Measurements from ENCODE around the gene SET. TPM values are rescaled to one million over a fixed set of nuclear protein-coding genes. Genes with fewer than 3 reads are reported as not detected.
"Not testable (repeated sequence)": the region's sequence is repeated elsewhere in the genome, so short reads cannot be mapped to it uniquely, and the experiment has no call there.

The SET gene, protein sequence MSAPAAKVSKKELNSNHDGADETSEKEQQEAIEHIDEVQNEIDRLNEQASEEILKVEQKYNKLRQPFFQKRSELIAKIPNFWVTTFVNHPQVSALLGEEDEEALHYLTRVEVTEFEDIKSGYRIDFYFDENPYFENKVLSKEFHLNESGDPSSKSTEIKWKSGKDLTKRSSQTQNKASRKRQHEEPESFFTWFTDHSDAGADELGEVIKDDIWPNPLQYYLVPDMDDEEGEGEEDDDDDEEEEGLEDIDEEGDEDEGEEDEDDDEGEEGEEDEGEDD
- 476 and 595 TPM in 2 replicates for total RNA-seq (2014; rRNA removed; shearing (Covaris generic); ENCODE audit: low replicate concordance)

DNA sequence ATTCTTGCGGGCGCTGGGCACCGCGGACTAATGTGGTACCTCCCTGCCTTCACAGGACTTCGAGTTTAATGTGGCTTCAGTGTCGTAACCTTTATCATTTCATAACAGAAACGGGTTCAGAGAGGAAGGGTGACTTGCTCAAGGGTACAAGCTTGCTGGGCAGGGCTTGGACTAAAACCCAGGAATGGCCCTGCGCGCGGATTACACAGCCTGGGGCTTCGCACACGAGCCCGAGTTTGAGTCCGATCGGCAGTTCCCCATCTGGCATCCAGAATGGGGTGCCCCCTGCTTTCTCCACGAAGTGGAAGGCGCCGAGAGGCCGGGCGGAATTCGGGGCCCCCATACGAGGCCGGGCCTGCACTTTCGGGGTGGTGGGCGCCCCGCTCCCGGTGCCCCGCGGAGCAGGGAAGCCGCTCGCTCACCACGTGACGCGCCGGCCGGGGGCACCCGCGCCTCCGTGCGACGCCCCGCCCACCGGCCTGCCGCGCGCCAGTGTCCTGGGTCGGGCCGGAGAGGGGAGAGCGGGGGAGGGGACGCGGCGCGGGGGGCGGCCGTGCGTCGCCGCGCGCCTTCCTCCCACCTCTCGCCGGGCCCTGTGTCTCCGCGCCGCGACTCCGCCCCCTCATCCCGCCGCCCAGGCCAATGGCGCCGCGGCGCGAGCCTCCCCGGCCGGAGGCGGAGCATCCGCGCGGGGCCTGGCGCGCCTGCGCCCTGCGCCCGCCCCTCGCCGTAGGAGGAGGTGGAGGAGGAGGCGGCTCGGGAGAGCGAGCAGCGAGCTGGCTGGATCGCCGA lies at the start of gene SET:
Gene SET, plus strand, starts transcription at position 722 of the 792 bp plus-strand sequence. CDS start 361 bp downstream, outside the sequence.
- DNase-seq (ENCODE audit: low read depth) = peak; percentile 95
- in situ Hi-C loops (cut with HindIII; ENCODE audit: low pct_unique_long_range_greater_than_20kb, low sequenced_read_pairs) = no loop called here

DNA sequence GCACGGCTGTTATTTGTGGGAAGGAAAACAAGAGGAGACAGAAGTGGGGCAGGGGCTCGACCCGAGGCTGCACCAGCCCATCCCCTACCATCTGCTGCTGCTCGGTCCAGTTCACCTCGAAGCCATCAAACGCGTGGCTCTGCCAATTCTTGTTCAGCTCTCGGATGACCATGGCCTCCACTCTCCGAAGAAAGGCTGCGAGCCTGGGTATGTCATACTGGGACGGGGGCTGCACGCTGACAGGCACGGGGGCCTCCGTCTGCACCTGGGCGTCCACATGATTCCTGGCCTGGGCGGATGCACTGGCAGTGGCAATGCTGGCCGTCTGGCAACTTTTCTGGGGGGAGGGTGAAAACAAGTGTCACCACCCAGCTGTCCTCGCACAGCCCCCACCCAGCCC lies 48.4 kb upstream of the SET start:
- in situ Hi-C loops (cut with HindIII; ENCODE audit: low pct_unique_long_range_greater_than_20kb, low sequenced_read_pairs) = no loop called here
- DNase-seq (ENCODE audit: low read depth) = no peak

DNA sequence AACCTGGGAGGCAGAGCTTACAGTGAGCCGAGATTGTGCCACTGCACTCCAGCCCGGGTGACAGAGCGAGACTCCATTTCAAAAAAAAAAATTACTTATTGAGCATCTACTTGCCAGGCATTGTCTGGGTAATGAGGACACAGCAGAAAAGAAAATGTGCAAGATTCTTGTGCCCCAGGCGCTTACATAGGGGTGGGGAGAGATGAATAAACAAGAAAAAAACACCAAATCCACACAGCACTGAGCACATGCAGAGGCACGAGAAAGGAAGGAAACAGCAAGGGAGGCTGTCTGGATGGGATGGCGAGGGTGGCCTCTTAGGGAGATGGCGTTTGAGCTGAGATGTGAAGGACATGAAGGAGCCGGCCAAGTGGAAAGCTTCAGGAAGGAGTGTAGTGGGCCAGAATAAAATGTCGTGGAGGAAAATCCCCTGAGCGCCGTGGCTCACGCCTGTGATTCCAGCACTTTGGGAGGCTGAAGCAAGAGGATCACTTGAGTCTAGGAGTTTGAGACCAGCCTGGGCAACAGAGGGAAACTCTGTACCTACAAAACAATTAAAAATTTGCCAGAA lies 46.3 kb upstream of the SET start:
- no peak for DNase-seq (ENCODE audit: low read depth)
- in situ Hi-C loops (cut with HindIII; ENCODE audit: low pct_unique_long_range_greater_than_20kb, low sequenced_read_pairs) = no loop called here

DNA sequence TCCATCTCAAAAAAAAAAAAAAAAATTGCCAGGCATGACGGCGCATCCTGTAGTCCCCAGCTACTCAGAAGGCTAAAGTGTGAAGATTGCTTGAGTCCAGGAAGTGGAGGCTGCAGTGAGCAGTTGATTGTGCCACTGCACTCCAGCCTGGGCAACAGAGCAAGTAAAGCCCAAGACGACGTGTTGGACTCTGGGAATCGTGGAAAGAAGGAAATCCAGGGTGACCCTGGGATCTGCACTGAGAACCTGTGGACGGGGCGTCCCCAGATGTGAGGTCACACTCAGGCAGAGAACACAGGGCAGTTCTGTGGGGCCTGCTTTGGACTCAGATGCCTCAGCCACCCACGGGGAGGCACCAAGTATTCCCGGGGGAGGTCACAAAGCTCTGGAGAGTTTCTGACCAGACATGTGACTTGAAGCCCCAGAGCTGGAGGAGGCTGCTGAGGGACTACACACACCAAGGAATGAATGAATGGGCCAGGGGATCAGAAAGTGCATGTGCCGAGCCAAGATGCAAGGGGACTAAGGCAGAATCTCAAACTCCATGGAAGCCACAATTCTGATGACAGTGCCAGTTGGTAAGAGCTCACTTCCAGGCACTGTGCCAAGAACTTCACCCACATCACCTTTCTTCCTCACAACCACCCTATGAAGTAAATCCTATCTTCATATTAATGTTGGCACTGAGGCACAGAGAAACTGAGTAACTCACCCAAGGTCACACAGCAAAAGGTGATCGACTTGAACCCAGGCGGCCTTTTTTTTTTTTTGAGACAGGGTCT lies 45.3 kb upstream of the SET start:
- DNase-seq (ENCODE audit: low read depth) = no peak
- in situ Hi-C loops (cut with HindIII; ENCODE audit: low pct_unique_long_range_greater_than_20kb, low sequenced_read_pairs) = no loop called here

DNA sequence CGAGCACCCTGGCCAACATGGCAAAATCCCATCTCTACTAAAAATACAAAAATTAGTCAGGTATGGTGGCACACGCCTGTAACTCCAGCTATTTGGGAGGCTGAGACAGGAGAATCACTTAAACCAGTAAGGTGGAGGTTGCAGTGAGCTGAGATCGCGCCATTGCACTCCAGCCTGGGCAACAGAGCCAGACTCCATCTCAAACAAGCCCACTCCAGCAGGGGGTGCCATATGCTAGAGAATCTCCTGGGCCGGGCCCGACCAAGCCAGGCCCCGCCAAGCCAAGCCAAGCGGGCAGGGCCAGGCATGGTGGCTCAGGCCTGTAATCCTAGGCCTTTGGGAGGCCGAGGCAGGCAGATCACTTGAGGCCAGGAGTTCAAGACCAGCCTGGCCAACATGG lies 40.8 kb upstream of the SET start:
- in situ Hi-C loops (cut with HindIII; ENCODE audit: low pct_unique_long_range_greater_than_20kb, low sequenced_read_pairs); DNase-seq (ENCODE audit: low read depth): not testable (repeated sequence)

DNA sequence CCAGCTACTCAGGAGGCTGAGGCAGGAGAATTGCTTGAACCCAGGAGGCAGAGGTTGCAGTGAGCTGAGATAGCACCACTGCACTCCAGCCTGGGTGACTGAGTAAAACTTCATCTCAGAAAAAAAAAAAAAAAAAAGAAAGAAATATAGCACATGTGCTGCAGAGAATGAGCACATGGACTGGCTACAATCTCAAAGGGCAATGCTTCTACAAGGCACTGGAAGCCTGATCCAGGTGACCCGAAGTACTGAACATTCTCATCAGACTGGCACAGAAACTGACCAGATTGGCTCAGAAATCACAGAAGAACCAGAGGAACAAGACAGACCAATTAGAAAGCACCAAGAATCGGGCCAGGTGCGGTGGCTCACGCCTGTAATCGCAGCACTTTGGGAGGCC lies 37.2 kb upstream of the SET start:
- DNase-seq (ENCODE audit: low read depth) = no peak
- in situ Hi-C loops (cut with HindIII; ENCODE audit: low pct_unique_long_range_greater_than_20kb, low sequenced_read_pairs) = no loop called here

DNA sequence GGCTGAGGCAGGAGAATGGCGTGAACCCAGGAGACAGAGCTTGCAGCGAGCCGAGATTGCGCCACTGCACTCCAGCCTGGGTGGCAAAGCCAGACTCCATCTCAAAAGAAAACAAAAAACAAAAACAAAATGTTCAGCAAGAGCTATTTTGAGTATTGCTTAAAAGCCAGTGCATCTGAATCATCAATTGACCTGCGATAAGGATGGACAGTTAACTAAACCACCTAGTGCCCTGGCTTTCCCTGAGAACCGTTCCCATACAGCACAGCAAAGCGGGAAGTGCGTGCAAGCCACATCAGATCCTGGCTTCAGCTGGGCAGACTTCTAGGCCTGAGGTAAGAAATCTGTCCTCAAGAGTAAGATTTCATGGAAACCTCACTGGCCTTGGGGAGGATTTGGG lies 35.1 kb upstream of the SET start:
- DNase-seq (ENCODE audit: low read depth) = no peak
- in situ Hi-C loops (cut with HindIII; ENCODE audit: low pct_unique_long_range_greater_than_20kb, low sequenced_read_pairs) = no loop called here

DNA sequence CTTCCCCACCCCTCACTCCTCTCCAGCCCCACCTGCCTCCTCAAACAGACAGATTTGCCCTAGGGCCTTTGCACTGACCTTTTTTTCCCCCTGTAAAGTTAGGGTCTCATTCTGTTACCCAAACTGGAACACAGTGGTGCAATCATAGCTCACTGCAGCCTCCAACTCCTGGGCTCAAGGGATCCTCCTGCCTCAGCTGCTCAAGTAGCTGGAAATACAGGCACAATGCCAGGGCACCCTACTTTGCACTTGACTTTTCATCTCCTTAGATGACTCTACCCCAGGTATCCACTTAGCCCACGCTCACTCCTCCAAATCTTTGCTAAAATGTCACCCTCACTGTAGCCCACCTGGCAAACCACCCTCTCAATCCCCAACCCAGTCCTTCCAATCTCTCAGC lies 34.5 kb upstream of the SET start:
- in situ Hi-C loops (cut with HindIII; ENCODE audit: low pct_unique_long_range_greater_than_20kb, low sequenced_read_pairs) = no loop called here
- no peak for DNase-seq (ENCODE audit: low read depth)

DNA sequence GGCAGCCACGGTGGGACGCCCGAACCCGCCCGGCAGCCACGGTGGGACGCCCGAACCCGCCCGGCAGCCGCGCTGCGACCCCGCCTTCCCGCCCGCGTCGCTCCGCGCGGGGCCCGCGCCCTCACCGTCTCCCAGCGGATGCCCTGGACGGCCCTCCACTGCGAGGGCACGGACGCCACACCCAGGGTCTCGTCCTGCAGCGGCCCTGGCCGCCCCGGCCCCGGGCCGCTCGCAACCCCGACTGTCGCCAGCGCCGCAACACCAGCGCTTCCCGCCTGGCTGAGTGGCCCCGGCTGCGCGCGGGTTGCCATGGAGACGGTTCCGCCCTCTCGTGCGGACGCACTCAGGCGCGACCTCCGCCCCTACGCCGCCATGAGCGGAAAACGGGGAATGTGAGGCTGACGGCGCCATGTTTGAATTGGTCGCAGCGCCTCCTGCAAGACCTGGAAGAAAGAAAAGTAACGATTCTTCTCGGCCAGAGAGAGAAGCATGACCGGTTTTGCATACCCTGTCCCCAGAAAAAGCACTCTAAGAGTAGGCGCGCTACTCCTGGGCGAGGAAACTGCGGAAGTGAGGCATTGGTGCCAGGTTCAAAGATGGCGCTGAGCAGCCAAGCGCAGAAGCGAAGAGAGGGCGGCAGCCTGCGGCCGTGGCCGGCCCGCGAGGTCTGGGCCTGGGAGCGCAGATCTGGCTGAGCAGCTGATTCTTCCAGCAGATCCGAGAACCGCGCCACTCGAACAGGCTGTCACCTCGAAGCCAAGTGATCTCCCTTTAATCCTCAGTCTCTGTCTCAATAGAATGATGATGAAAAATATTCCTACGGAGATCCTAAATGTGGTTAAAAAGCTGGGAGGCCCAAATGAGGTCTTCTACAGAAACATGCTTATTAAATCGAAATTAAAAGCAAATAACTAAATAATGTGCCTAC lies 32.3 kb upstream of the SET start, which contains the start of gene DYNC2I2:
Gene DYNC2I2, minus strand, starts transcription at position 432 of the 928 bp plus-strand sequence. Its CDS starts 121 bp downstream, at position 311.
- DNase-seq (ENCODE audit: low read depth) = peak; percentile 85
- in situ Hi-C loops (cut with HindIII; ENCODE audit: low pct_unique_long_range_greater_than_20kb, low sequenced_read_pairs) = no loop called here

DNA sequence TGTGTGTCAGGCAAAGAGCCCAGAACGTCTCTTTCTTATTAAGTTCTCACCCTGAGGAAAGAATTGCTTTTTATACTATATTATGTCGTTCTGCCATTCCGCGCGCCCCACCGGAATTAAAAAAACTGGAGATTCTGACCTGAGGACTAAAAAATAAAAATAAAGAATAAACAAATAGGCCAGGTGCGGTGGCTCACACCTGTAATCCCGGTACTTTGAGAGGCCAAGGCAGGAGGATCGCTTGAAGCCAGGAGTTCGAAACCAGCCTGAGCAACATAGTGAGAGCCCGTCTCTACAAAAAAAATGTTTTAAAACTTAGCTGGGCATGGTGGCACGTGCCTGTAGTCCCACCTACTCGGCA lies 31.7 kb upstream of the SET start:
- in situ Hi-C loops (cut with HindIII; ENCODE audit: low pct_unique_long_range_greater_than_20kb, low sequenced_read_pairs) = no loop called here

DNA sequence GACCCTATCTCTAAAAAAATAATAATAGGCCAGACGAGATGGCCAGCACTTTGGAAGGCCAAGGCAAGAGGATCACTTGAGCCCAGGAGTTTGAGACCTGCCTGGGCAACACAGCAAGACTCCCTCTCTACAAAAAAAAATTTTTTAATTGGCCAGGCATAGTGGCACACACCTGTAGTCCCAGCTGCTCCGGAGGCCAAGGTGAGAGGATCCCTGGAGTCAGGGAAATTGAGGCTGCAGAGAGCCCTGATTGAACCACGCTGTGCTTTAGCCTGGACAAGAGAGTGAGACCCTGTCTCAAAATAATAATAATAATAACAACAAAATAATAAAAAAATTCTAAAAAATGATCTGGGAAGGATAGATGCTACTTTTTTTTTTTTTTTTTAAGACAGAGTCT lies 31.2 kb upstream of the SET start:
- in situ Hi-C loops (cut with HindIII; ENCODE audit: low pct_unique_long_range_greater_than_20kb, low sequenced_read_pairs) = no loop called here
- no peak for DNase-seq (ENCODE audit: low read depth)

More for the DNA sequence above, 31.7 kb upstream of the SET start:
- DNase-seq (ENCODE audit: low read depth) = no peak

DNA sequence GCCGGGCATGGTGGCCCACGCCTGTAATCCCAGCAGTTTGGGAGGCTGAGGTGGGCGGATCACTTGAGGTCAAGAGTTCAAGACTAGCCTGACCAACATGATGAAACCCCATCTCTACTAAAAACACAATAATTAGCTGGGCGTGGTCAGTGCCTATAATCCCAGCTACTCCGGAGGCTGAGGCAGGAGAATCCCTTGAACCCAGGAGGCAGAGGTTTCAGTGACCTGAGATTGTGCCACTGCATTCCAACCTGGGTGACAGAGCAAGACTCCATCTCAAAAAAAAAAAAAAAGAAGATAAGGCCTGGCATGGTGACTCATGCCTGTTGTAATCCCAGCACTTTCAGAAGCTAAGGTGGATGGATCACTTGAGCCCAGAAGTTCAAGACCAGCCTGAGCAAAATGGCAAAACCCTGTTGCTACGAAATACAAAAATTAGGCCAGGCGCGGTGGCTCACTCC lies 22.5 kb upstream of the SET start:
- DNase-seq (ENCODE audit: low read depth); in situ Hi-C loops (cut with HindIII; ENCODE audit: low pct_unique_long_range_greater_than_20kb, low sequenced_read_pairs): not testable (repeated sequence)

DNA sequence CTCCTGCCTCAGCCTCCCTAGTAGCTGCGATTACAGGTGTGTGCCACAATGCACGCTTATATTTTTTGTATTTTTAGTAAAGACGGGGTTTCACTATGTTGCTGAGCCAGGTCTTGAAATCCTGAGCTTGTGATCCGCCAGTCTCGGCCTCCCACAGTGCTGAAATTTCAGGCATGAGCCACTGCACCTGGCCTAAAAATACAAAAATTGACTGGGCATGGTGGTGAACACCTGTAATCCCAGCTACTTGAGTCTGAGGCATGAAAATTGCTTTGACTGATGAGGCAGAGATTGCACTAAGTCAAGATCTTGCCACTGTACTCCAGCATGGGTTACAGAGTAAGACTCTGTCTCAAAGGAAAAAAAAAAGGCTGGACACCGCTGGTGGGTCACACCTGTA lies 19.2 kb upstream of the SET start:
- DNase-seq (ENCODE audit: low read depth) = no peak
- in situ Hi-C loops (cut with HindIII; ENCODE audit: low pct_unique_long_range_greater_than_20kb, low sequenced_read_pairs) = no loop called here

DNA sequence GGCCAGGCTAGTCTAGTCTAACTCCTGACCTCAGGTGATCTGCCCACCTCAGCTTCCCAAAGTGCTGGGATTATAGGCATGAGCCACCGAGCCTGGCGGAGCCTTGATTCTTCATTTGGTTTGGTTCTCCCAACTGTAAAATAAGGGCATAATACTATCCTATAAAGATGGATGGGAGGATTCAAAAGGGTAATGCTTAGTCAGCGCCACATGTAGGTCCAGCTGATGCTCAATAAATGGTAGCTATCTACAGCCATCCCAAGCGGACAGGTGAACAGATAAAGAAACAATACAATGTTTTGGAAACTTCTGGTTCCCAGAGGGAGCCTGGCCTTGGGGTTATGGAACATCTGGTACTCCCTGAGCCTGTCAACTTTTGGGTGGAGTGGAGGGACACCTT lies 13.6 kb upstream of the SET start:
- in situ Hi-C loops (cut with HindIII; ENCODE audit: low pct_unique_long_range_greater_than_20kb, low sequenced_read_pairs) = no loop called here
- DNase-seq (ENCODE audit: low read depth) = no peak

DNA sequence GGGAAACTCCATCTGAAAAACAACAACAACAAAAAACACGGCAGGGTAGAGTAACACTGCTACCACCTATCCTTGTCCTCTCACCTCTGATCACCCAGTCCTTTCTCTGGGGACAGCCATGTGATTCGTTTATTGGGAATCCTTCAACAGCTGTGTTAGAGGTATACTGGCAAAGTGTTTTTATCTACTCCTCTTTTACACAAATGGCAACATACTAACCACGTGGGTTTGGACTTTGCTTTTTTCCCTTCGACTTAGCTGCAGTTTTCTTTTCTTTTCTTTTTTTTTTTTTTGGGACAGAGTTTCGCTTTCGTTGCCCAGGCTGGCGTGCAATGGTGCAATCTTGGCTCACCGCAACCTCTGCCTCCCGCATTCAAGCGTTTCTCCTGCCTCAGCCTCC lies 11.2 kb upstream of the SET start:
- in situ Hi-C loops (cut with HindIII; ENCODE audit: low pct_unique_long_range_greater_than_20kb, low sequenced_read_pairs) = no loop called here
- no peak for DNase-seq (ENCODE audit: low read depth)

DNA sequence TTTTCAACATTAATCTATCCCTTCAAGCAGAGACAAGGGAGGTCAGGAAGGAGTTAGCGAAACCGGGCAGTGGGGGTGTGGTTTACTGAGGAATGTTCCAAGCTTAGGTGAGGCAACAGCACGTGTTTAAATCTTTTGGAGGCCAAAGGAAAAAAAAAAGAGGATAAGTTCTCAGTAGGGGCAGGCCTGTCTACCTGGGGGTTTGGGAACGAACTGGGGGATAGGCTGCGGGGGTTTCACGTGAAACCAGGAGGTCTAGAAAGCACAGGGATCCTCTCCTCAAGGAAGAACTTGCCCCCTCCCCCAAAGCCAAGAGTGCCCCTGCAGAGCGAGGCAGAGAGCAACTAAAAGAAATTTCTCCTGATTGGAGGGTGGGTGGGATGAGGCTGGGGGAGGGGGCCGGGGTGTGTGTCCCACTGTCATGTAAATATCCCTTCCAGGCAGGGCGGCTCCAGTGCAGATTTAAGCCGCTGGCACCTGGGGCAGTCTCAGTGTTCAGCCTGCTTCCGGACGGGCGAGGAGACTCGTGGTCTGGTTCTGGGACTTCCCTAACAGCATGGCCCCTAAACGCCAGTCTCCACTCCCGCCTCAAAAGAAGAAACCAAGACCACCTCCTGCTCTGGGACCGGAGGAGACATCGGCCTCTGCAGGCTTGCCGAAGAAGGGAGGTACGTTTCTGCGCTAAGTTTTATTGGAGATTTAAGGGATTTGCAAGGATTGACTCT lies 5.5 kb upstream of the SET start:
- DNase-seq (ENCODE audit: low read depth) = peak; percentile 67
- in situ Hi-C loops (cut with HindIII; ENCODE audit: low pct_unique_long_range_greater_than_20kb, low sequenced_read_pairs) = no loop called here

DNA sequence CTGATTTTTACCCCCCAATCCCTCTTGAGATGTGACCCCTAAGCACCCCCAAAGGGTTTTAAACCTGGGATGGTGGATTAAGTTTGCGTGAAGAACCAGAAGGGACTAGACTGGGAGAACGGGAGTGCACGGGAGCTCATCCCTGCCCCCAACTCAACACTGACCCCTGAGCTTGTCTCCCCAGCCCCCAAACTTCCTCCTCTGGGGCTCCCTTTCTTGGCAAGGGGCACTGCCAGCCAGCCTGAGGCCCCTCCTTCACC lies 5.0 kb upstream of the SET start:
- no peak for DNase-seq (ENCODE audit: low read depth)
- in situ Hi-C loops (cut with HindIII; ENCODE audit: low pct_unique_long_range_greater_than_20kb, low sequenced_read_pairs) = no loop called here
